HG02763 (cell line): ENCODE measurements around the gene RNF145.

Experiments
- ATAC-seq: cut with Tn5 transposase; IDR thresholded peaks from one replicate; pipeline ENCODE4 v1.9.1; 2021; ENCODE audit warnings: mild to moderate bottlenecking, moderate library complexity; ENCODE audit not compliant: unreplicated experiment

Gene RNF145

GRCh38 chr5:159195775-159196174, 13.6 kb downstream of the RNF145 start:
- ATAC-seq, result no peak

GRCh38 chr5:159190170-159190569, 19.2 kb downstream of the RNF145 start:
- ATAC-seq, result no peak

DNA sequence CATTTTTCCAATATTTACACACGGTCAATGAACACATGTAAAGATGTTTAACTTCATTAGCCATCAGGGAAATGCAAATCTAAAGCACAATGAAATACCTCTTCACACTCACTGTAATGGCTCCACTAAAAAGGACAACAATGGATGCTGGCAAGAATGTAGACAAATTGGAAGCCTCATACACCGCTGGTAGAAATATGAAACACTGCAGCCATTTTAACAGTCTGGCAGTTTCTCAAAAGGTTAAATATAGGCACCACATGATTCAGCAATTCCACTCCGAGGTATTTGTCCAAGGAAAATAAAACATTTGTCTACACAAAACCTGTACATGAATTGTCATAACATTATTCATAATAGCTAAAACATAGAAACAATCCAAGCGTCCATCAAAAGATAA, 20.0 kb downstream of the RNF145 start:
- ATAC-seq, result no peak

DNA sequence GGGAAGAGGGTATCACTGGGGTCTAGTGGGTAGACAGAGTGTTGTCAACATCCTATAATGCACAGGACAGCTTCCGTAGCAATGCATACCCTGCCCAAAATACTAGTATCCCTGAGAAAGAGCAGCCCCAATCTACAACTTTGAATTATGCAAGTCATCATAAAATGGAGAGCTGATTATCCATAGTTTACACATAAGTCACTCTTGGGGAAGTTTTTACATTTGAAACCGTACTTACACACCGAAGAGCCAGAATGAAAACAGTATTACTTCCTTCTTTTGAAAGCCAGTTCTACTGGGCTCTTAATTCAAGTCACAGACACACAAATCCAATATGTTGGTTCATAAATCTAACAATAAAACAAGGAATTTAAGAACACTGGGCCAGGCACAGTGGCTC, 21.6 kb downstream of the RNF145 start:
- ATAC-seq, result no peak

DNA sequence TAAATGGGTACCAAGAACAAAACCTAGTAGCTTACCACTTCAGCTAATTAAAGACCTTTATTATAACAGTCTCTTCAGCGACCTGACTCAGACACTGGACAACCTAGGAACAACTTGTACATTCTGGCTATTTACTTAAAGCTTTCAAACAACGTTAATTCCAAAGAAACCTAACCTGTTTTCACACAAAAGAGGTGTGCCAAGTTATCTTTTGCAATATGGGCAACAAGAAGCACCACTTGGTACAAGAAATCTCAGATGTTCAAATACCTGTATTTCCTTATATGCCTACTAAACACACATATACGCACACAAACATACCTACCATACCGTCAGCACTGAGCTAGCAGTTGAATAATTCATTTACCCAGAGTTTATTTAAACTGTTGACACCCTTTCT, 23.0 kb downstream of the RNF145 start:
- no peak for ATAC-seq

DNA sequence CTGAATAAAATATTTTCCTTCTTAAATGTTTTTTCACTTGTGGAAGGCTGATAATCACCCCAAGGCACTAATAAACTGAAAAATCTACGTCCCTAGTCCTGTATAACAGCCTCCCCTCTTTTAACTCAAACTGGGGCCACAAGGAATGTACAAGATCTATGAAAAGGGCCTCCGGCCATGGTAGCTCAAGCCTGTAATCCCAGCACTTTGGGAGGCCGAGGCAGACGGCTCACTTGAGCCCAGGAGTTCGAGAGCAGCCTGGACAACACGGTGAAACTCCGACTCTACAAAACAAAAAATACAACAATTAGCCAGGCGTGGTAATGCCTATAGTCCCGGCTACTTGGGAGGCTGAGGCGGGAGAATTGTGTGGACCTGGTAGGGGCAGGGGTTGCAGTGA, 23.6 kb downstream of the RNF145 start:
- no peak for ATAC-seq

DNA sequence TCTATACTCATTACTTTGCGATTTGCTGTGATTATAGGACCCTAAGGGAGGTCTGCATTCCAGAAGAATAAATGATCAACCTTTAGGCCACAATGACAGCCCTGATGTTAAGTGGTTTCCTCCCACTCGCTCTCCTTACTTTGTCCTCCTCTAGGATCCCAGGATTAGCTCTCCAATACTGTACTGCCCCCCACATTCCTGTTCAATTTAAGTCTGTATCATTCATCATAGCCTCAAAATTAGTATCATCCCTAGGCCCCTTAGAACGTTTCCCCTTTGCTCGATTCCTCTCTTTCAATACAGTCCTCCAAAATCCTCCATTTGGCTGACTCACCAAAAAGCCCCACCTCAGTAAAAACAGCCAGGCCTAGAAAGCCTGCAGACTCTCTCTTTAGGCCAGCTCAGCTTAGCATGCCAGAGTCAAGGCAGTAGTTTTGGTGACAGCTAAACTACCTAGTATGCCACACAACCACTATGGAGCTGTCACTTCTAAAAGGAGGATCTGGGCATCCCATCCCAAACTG, 24.4 kb downstream of the RNF145 start:
- ATAC-seq, result no peak

DNA sequence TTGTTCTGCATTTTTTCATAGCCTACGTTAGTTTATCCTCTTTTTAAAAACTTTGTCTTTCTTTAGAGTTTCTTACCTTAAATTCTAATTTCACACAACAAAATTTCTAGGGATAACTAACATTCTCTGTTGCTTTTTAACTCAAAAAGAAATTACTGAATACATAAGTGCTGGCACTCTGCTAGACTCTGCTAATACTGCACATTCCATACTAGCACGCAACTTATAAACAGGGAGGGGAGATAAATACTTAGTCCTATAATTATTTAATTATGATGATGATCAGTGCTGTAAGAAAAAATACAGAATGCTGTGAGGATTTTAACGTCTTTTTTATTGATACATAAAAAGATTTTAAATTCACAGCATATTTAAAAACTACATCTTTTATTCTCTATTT, 25.1 kb downstream of the RNF145 start:
- ATAC-seq, result no peak

GRCh38 chr5:159183247-159183646, 26.1 kb downstream of the RNF145 start:
- ATAC-seq, result no peak

- no peak for ATAC-seq
These were observed 26.7 kb downstream of the RNF145 start for GRCh38 chr5:159182691-159183090.

GRCh38 chr5:159181651-159182050, 27.7 kb downstream of the RNF145 start:
- ATAC-seq, result no peak

DNA sequence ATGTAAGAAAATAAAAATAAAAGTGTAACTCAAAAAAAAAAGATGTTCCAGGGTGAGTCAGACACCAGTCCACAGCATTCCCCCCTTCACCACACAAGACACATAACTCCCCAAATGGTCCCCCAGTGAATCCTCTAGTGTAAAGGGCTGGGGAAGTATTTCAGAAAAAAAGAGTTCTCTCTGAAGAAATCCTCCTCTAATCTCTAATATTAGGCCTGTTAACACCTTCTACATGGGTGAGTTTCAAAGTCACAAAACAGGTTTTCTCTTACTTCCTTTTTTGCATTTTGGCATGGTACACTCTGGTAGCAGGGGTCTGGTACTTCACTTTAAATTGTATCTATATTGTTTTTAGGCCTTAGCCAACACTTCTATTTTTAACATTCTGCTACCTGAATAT, 28.2 kb downstream of the RNF145 start:
- ATAC-seq, result no peak

GRCh38 chr5:159179529-159180305, 29.6 kb downstream of the RNF145 start:
- ATAC-seq, result no peak

DNA sequence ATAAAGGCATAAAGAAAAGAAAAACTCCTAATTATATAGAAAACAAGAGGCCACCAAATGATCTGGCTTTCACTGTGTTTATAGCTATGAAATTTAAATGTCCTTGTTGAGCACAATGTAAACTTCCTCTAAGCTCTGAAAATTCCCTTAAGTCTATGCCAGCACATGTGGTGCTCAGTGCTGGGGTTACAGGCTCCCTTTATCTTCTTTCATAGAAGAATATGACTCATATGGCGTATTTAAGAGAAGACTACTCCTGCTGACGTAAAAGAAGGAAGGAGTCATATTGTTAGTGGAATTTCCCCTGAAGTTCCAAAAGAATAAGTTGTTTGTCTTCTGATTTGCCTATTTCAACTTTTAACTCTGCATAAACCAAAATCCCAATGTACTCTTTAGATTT, 30.4 kb downstream of the RNF145 start:
- ATAC-seq, result peak; percentile 64

GRCh38 chr5:159175547-159175946, 33.8 kb downstream of the RNF145 start:
- no peak for ATAC-seq

DNA sequence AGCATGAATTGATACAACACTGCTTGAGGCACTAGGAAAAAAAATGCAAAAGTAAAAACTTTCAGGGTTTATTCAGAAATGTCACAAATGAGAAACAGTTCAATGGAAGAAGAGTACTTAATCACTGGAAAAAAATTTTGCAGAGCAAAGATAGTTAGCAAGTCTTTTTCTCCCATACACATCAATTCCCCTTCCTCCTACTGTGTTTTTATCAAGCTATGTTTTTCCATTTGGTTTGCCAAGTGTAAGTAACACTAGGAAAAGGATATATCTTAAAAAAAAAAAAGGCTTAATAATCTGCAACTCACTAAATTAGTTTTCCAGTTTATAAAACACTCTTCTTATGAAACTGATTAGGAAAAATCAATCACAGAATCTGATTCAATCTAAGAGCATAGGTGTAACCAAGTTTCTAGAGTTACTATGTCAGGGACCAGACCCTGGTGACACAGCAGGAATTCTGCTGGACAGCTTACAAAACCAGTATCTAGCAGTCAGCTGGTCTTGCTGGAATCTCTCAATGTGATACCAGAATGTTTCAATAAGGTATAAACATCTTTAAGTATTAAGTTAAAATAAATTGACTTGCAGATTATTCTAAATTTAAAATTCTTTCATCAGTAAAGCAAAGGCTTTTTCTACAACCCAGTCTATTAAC, 34.7 kb downstream of the RNF145 start:
- ATAC-seq, result no peak

DNA sequence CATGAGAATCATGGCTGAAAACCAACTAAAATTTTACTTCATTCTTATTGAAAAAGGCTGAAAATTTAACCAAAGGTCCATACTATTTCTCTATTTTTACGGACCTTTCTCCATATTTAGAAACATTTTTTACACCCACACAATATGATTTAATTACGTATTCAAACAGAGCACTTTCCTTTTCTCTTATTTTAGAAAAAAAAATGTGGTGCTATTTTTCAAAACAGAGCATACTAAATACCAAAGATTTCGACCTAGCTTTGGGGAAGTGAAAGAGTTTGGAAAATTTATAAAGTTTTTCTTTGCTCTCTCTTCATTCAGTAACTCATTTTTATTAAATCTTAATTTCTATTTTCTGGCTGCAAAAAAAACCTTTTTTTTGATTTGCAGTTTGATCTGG, 38.1 kb downstream of the RNF145 start:
- ATAC-seq, result no peak

- ATAC-seq, result no peak
These were observed 39.3 kb downstream of the RNF145 start for GRCh38 chr5:159170021-159170420.

DNA sequence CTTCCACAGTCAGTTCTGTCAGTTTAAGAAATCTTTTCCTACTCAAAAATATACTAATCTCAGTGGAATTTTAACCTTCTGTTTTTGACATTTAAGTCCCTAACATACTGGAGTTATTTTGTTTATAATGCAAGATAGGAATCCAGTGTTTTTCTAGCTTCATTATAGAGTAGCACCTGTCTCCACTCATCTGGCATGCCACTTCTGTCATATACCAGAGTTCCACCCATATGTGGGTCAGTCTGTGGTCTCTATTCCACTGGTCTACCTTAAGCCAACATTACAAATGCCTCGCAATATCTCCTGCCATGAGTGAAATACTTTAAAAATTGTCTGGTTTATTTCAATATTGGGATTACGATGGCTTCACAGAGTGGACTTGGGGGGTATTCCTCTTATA, 42.9 kb downstream of the RNF145 start:
- ATAC-seq, result no peak

DNA sequence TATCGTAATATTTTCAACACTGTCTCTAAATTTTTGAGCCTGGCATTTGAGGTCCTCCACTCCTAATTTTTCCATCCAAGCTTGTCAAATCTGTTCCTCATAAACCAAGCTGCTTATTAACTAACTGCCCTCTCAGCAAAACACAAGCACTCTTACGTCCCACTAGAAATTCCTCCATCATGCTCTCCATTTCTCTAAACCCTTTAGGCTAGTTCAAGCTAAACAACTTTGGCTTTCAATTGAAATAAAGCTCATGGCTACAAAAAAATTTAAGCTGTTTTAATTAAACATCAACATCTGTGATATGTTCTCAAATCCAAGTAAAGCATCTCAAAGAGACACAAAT, 45.7 kb downstream of the RNF145 start:
- ATAC-seq, result no peak

DNA sequence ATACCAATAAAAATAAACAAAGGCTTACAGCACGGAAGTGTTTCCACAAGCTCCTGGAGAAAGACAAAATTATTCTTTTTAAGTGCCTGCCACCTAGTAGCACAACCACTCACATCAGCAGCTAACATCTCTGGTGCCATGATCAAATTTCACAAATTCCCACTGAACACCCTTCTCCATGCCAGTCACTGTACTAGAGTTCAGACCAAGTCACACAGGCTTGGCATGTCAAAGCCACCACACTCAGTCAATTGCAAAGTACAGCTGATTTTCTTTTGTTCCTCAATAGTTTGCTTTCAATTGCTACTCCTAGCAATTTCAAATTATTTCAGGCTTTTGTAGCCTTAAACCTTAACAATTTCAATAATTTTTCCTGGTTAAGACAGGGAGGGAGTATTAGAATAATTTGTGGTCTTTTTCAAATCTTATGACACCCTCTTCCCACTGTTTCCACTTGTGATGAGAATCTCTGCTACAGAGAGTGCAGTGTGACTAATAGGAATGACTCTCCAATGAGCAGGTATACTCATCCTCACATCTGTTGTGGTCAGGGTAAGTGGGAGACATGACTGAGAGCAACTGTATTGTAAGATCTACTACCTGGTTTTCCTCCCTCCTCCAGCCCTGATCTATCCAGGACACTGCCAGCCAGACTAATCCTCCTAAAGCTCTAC, 46.2 kb downstream of the RNF145 start:
- ATAC-seq, result no peak
